SHP77 (cell line): ENCODE data around the gene DLG1.

ENCODE experiments used
- DNase-seq, 2 experiments: peaks; one replicate each; lab custom pipeline; 2025; lab: John Stamatoyannopoulos, UW

DLG1 gene

GRCh38 chr3:196997311-196997710, 301.1 kb downstream of the DLG1 start:
- DNase-seq, result no peak

GRCh38 chr3:196996454-196997265, 301.8 kb downstream of the DLG1 start:
- DNase-seq, result peak in 1 of 2 experiments; percentile 15

- peak in 1 of 2 experiments; percentile 12 for DNase-seq
Observed at GRCh38 chr3:196995646-196996355, 302.6 kb downstream of the DLG1 start.

- DNase-seq, result no peak
Observed at GRCh38 chr3:196995027-196995426, 303.4 kb downstream of the DLG1 start.

GRCh38 chr3:196994056-196994455, 304.4 kb downstream of the DLG1 start:
- no peak for DNase-seq
